SK-MEL-5 (cell line): ENCODE results near the gene PCCA. TPM values are rescaled to one million over a fixed set of nuclear protein-coding genes. Genes with fewer than 3 reads are reported as not detected.

ENCODE experiments used
- DNase-seq: peaks from one replicate; pipeline ENCODE4 v3.0.0-alpha.2; 2016; ENCODE audit warnings: low read depth, low spot score
- in situ Hi-C: cut with HindIII; loops from 2 replicates; pipeline ENCODE4 v1.10.0; 2016; ENCODE audit warnings: low sequenced_read_pairs, high pct_unique_total_duplicates, low pct_unique_long_range_greater_than_20kb
- total RNA-seq: library from RNA; depleted of rRNA; stranded (reverse); fragments of >200 nt; shearing (Covaris generic); gene quantifications from 2 replicates; pipeline ENCODE4 v1.2.3, GENCODE V29; 2014

The PCCA gene
- total RNA-seq, 1 experiment from 2014 or later: 12.4 TPM

GRCh38 chr13:100480676-100481075, 391.8 kb downstream of the PCCA start:
- no peak for DNase-seq
- in situ Hi-C loops: no loop called here

GRCh38 chr13:100483139-100483538, 394.2 kb downstream of the PCCA start:
- in situ Hi-C loops: no loop called here
- no peak for DNase-seq

GRCh38 chr13:100483841-100484381, 395.0 kb downstream of the PCCA start:
- in situ Hi-C loops: no loop called here
- DNase-seq: no peak

- DNase-seq: no peak
- in situ Hi-C loops: no loop called here
Measured at GRCh38 chr13:100484702-100485101, 395.8 kb downstream of the PCCA start.

DNA sequence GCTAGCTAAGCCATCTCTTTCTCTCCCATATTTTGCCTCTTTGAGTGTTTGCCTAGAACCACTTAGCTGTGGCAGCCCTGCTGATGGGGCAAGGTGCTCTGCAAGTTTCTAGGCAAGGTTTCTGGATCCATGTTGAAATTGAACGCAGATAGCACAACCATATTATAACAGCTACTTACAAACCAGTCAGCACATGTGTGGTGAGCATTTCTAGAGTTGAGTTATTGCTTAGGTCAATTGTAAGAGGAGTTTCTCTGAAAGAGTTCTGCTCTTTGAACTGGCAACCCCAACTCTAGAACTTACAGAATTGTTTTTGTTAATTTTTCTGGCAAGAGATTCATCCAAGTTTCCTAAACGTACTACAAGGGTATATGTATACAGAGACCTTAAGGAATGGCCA, 396.4 kb downstream of the PCCA start:
- in situ Hi-C loops: no loop called here
- no peak for DNase-seq

- no peak for DNase-seq
- in situ Hi-C loops: no loop called here
Measured at GRCh38 chr13:100490692-100491091, 401.8 kb downstream of the PCCA start.

DNA sequence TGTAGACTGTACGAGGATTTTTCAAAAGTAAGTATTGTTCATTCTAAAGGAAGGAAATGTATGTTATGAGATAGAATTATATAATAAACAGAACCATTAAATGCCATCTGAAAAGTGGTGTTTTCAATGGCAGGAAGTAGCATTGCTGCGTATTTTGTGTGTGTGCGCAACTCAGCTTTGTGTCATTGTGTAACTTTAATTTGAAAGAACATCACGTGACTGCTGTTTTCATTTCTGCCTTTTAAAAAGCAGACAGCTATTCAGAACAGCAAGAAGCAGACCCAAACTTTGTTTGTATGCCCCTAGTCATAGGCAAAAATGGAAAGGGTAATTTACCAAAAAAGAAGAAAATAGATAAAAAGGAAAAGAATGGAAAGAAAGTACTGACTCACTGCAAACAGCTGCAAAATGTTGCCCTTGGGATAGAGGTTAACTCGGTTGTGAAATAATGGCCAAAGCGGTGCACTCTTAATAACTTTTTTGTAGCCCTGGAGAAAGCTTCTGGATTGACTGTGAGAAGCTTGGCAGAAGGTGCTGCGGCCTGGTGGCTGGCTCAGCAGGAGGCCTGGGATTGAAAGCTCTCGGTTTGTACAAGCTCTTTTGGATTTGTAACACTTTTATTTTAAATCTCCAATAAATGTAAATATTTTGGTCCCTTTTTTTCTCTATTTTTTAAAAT, 402.4 kb downstream of the PCCA start:
- DNase-seq: no peak
- in situ Hi-C loops: no loop called here

- in situ Hi-C loops: no loop called here
Measured at GRCh38 chr13:100493418-100493817, 404.5 kb downstream of the PCCA start.

DNA sequence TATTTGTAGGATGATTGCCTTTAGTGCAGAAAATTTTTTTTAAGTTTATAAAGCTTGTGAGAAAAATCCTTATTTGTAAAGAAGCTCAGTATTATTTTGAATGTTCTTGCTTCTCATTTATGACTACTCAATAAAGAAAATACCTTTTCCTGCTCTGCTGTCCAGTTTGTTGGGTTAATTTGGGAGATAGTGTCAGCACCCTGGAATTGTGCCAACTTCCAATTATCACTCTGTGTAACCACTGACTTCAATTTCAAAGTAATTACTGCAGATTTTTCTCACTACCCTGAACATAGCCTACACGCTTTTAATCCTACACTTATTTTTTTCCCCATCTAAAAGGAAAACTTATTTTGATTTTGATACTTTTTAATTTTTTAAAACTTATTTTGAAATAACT, 406.6 kb downstream of the PCCA start:
- no peak for DNase-seq
- in situ Hi-C loops: no loop called here

More at GRCh38 chr13:100493418-100493817, 404.5 kb downstream of the PCCA start:
- no peak for DNase-seq

DNA sequence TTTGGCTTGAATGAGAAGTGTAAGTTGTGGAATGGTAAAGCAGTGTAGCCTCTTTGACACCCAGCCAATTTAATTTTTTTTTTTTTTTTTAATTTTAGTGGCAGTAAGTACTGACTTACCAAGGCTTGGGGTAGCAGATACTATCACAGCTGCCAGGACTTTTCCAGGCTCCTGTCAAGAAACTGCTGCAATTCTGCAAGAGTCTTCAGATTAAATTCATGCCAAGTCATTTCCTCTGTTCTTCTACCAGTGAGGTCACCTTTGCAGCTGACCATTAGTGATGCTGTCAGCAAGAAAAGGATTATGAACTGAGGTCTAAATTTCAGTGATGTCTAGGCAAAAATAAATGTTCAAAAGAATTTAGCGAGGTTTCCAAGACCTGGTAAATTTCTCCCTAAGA, 408.5 kb downstream of the PCCA start:
- no peak for DNase-seq
- in situ Hi-C loops: no loop called here

DNA sequence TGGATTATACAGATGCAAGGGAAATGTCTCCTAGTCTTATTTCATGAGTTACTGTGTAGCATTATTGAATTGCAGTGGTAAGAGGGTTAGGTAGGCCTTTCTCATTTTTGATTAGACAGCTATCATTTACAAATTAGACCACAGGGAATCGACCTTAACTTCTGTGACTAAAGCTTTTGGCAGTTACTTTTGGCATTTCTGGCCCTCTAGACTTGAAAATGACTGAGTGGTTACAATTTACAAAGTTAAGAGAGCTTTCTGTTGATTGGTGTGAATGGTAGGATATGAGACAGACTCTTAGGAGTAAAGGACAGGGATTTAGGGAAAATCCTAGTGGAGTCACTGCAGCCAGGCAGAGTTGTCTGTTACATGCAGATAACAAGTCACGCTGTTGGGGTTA, 413.6 kb downstream of the PCCA start:
- in situ Hi-C loops: no loop called here
- no peak for DNase-seq

GRCh38 chr13:100503622-100504021, 414.7 kb downstream of the PCCA start:
- DNase-seq: no peak

GRCh38 chr13:100506154-100506553, 417.3 kb downstream of the PCCA start:
- in situ Hi-C loops: no loop called here
- DNase-seq: no peak

More at GRCh38 chr13:100503622-100504021, 414.7 kb downstream of the PCCA start:
- in situ Hi-C loops: no loop called here

DNA sequence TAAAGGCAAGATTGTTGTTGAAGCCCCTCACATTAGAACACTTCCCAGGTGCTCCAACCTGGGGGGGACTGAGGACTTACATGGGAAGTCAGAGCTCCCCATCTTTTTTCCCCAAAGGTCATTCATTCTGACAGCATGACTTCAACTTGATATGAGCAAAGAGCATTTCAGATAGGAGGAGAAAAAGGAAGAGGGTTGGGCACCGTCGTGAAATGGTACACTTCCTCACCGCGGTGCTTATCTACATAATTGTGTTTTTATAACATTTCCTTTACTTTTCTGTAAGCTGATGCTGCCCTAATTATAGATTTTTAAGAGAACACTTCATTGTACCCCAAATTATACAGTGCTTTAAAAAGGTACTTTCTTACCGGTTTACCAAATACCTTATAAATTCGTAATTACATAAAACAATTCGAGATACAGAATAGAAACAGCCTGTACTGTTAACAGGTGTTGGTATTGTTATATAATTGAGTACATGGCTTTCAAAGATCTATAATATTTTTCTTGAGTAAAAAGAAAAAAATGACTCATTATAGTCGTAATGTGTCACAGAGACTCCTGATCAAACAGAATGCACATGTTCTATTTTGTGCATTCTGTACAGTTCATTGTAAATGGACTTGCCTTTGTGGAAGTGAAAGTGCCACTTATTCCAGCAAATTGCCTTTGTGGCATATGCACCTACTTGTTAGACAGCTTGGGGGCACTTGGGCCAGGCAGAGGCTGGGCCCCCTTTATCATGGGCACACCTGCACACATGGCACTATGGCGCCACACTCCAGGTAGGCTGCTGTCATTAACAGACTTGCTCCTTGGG, 417.9 kb downstream of the PCCA start:
- no peak for DNase-seq
- in situ Hi-C loops: no loop called here

GRCh38 chr13:100508455-100508854, 419.6 kb downstream of the PCCA start:
- in situ Hi-C loops: no loop called here

DNA sequence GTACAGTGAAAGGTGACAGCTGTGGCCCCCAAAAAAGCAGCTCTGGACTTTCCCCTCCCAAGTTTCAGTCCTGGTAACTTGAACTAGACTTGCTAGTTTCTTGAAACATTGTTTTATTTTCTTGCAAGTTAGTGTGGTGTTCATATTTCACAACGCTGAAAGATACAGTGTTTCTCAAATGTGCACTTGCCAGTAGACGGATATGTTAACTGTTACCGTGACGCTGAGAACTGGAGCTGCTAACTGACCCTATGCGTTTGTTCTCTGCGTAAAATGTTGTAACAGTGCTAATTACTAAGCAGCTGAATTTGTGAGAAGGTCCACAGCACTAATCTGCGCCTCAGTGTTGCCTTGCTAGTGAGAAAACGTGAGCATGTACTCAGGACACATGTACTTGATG, 420.1 kb downstream of the PCCA start:
- in situ Hi-C loops: no loop called here
- DNase-seq: no peak

More at GRCh38 chr13:100508455-100508854, 419.6 kb downstream of the PCCA start:
- no peak for DNase-seq

- no peak for DNase-seq
- in situ Hi-C loops: no loop called here
Measured at GRCh38 chr13:100510208-100510957, 421.5 kb downstream of the PCCA start.

GRCh38 chr13:100511466-100511865, 422.6 kb downstream of the PCCA start:
- DNase-seq: no peak
- in situ Hi-C loops: no loop called here
